GM12878 (cell line): ENCODE measurements around the gene TTLL12. TPM values are rescaled to one million over a fixed set of nuclear protein-coding genes. Genes with fewer than 3 reads are reported as not detected.

Source experiments
- ATAC-seq: fragments of 200-7000 bp; cut with Tn5 transposase; 3 replicates; pipeline ENCODE4 v1.9.1; 2020; ENCODE audit warnings: mild to moderate bottlenecking, moderate library complexity
- BruUV-seq: library from RNA; stranded (reverse); fragments of 400-500 nt; replicated peaks from 2 replicates; lab custom pipeline; 2021; lab: Mats Ljungman, UMichigan
- CTCF ChIA-PET: fragments of 300-600 bp; sonication (Branson Sonifier 250); formaldehyde crosslinking; extraction: SDS; loops from one replicate; lab custom pipeline; 2021; ENCODE audit warnings: inconsistent platforms; lab: Yijun Ruan, JAX
- POLR2A ChIA-PET: fragments of 350-600 bp; formaldehyde crosslinking; extraction: SDS; loops from one replicate; lab custom pipeline; 2021; ENCODE audit warnings: inconsistent platforms; lab: Charles Lee
- RAD21 ChIA-PET: fragments of 300-600 bp; sonication (Branson Sonifier 250); formaldehyde crosslinking; loops from one replicate; lab custom pipeline; 2023; ENCODE audit warnings: antibody characterized with exemption; ENCODE audit not compliant: unreplicated experiment; lab: Charles Lee
- SMC1A ChIA-PET: fragments of 300-600 bp; sonication (Branson Sonifier 250); formaldehyde crosslinking; loops from one replicate; lab custom pipeline; 2023; ENCODE audit not compliant: unreplicated experiment, uncharacterized antibody; lab: Charles Lee
- DNase-seq: peaks from one replicate; pipeline ENCODE4 v3.0.0-alpha.2; 2011; ENCODE audit warnings: low read depth, low spot score
- FAIRE-seq: peaks from 3 replicates; lab custom pipeline; 2011; peaks lifted over from hg19 to GRCh38; lab: Jason Lieb, UNC
- H2AFZ ChIP-seq: 2 replicates; pipeline ENCODE4 v1.6.0; 2011; ENCODE audit warnings: low read depth, low read length, control low read depth; ENCODE audit not compliant: control insufficient read depth
- H3K27ac ChIP-seq: 2 replicates; pipeline ENCODE4 v1.5.1; 2011; ENCODE audit warnings: control low read depth; ENCODE audit not compliant: control insufficient read depth, insufficient read depth
- H3K27me3 ChIP-seq, 2 experiments: replicated peaks in 1 of 2; 2 replicates each; pipeline versions ENCODE4 v1.6.0 to v1.6.1; 2011; ENCODE audit warnings: low read length in 1 of 2; ENCODE audit not compliant: control insufficient read depth in 2 of 2, insufficient read depth in 2 of 2
- H3K36me3 ChIP-seq, 2 experiments: 2 replicates each; pipeline ENCODE4 v1.5.1; 2011; ENCODE audit warnings: low read length in 1 of 2; ENCODE audit not compliant: control insufficient read depth in 2 of 2, insufficient read depth in 2 of 2
- H3K4me1 ChIP-seq: 2 replicates; pipeline ENCODE4 v1.6.1; 2011; ENCODE audit warnings: mild to moderate bottlenecking, low read length, moderate library complexity, mixed read lengths; ENCODE audit not compliant: control insufficient read depth, insufficient read depth
- H3K4me2 ChIP-seq: 2 replicates; pipeline ENCODE4 v1.6.0; 2011; ENCODE audit warnings: control low read depth; ENCODE audit not compliant: control insufficient read depth, insufficient read depth
- H3K4me3 ChIP-seq: fragments of 200-600 bp; sonication (generic); 2 replicates; pipeline ENCODE4 v1.5.1; 2016
- H3K79me2 ChIP-seq: 2 replicates; pipeline ENCODE4 v1.6.0; 2011; ENCODE audit warnings: low read length; ENCODE audit not compliant: control insufficient read depth, insufficient read depth
- H3K9ac ChIP-seq: 2 replicates; pipeline ENCODE4 v1.8.0; 2011; ENCODE audit warnings: low read length, control low read depth, mixed read lengths; ENCODE audit not compliant: control insufficient read depth, insufficient read depth
- H3K9me3 ChIP-seq: replicated peaks from 3 replicates; pipeline ENCODE4 v1.5.1; 2011; ENCODE audit warnings: mild to moderate bottlenecking, low read length; ENCODE audit not compliant: control insufficient read depth, insufficient read depth
- H4K20me1 ChIP-seq: 2 replicates; pipeline ENCODE4 v1.6.0; 2011; ENCODE audit not compliant: control insufficient read depth, insufficient read depth
- BMI1 ChIP-seq: fragments of 450-650 bp; IDR thresholded peaks from 2 replicates; pipeline ENCODE4 v1.6.1; 2016; ENCODE audit warnings: mild to moderate bottlenecking, moderate library complexity, borderline replicate concordance
- FOXM1 ChIP-seq: IDR thresholded peaks from 2 replicates; pipeline ENCODE4 v1.6.1; 2012; ENCODE audit warnings: low read depth, mild to moderate bottlenecking, inconsistent platforms, low read length, moderate library complexity
- JUNB ChIP-seq: IDR thresholded peaks from 2 replicates; pipeline ENCODE4 v1.6.1; 2016; ENCODE audit warnings: antibody characterized with exemption, mild to moderate bottlenecking
- KLF5 ChIP-seq: fragments of 450-650 bp; IDR thresholded peaks from 2 replicates; pipeline ENCODE4 v1.6.1; 2014; ENCODE audit warnings: mild to moderate bottlenecking; ENCODE audit not compliant: partially characterized antibody
- LARP7 ChIP-seq: fragments of 450-650 bp; IDR thresholded peaks from 2 replicates; pipeline ENCODE4 v1.6.1; 2017; ENCODE audit warnings: mild to moderate bottlenecking
- NRF1 ChIP-seq: conservative IDR thresholded peaks from 2 replicates; pipeline ENCODE4 v1.6.1; 2011; ENCODE audit warnings: mild to moderate bottlenecking, low read depth, low read length, improper control_type of control experiment
- PML ChIP-seq: IDR thresholded peaks from 2 replicates; pipeline ENCODE4 v1.6.1; 2012; ENCODE audit warnings: low read length, inconsistent platforms
- RB1 ChIP-seq: fragments of 450-650 bp; formaldehyde crosslinking; IDR thresholded peaks from 2 replicates; pipeline ENCODE4 v1.6.1; 2017; ENCODE audit warnings: mild to moderate bottlenecking, borderline replicate concordance
- SP1 ChIP-seq: IDR thresholded peaks from one replicate; pipeline ENCODE4 v1.6.1; 2011; ENCODE audit warnings: low read depth, low read length
- WGBS: methylation state at CpG from one replicate; pipeline ENCODE4 v1.1.6; 2016; ENCODE audit warnings: low lambda C conversion rate; ENCODE audit not compliant: insufficient replicate concordance, insufficient coverage; ENCODE audit errors: missing lambda C conversion rate; 5-methylcytosine and 5-hydroxymethylcytosine counted together
- in situ Hi-C: fragments of 300-500 bp; cut with MboI; formaldehyde crosslinking; loops from 9 replicates; pipeline ENCODE4 v1.14.3; 2018; ENCODE audit warnings: mixed read lengths
- intact Hi-C: fragments of 100-400 bp; cut with micrococcal nuclease; formaldehyde crosslinking; loops from one replicate; pipeline ENCODE4 v1.14.2; 2022; ENCODE audit not compliant: unreplicated experiment
- polyA plus RNA-seq, 11 experiments: library from polyadenylated mRNA; depleted of rRNA in 4 of 11; unstranded in 6 of 11; stranded (reverse) in 5 of 11; fragments of >200 nt; fragmentation: Nextera tagmentation in 4 of 11; fragmentation: Illumina TruSeq in 1 of 11; extraction: Ambion mirVana in 4 of 11; extraction: Trizol in 1 of 11; gene quantifications; 1 replicate in 1 of 11; 2 replicates in 10 of 11; pipeline versions ENCODE4 v1.2.1 to v1.2.3, GENCODE V29; 2011 to 2016; ENCODE audit warnings: inconsistent platforms in 2 of 11, missing spikeins in 2 of 11, low read depth in 1 of 11
- total RNA-seq, 4 experiments: library from RNA; depleted of rRNA in 3 of 4; stranded (reverse); fragments of >200 nt in 3 of 4; fragmentation: Illumina TruSeq in 1 of 4; extraction: Trizol in 1 of 4; gene quantifications; 2 replicates each; pipeline versions ENCODE4 v1.2.1 to v1.2.3, GENCODE V29; 2013 to 2021
- TF ChIP-seq, protein P1 (sequence below): IDR thresholded peaks from 2 replicates; pipeline ENCODE4 v1.6.1; 2011; ENCODE audit warnings: borderline replicate concordance, low read depth, mild to moderate bottlenecking, moderate library complexity, mixed read lengths, low read length; ENCODE audit not compliant: insufficient read depth; ENCODE audit errors: extremely low read length
- TF ChIP-seq, protein P2 (sequence below): fragments of 450-650 bp; IDR thresholded peaks from 2 replicates; pipeline ENCODE4 v1.6.1; 2017; ENCODE audit warnings: antibody characterized with exemption, mild to moderate bottlenecking, moderate library complexity
- TF ChIP-seq, protein P3 (sequence below): IDR thresholded peaks from 2 replicates; pipeline ENCODE4 v1.6.1; 2012; ENCODE audit warnings: low read depth, low read length, improper control_type of control experiment

TTLL12 gene
- total and polyA plus RNA-seq, 10 of the 15 experiments (the other 5 are each of a cell fraction or from before 2014, with no cell fraction given): 1.00 to 89.8 (median 38.5) TPM

DNA sequence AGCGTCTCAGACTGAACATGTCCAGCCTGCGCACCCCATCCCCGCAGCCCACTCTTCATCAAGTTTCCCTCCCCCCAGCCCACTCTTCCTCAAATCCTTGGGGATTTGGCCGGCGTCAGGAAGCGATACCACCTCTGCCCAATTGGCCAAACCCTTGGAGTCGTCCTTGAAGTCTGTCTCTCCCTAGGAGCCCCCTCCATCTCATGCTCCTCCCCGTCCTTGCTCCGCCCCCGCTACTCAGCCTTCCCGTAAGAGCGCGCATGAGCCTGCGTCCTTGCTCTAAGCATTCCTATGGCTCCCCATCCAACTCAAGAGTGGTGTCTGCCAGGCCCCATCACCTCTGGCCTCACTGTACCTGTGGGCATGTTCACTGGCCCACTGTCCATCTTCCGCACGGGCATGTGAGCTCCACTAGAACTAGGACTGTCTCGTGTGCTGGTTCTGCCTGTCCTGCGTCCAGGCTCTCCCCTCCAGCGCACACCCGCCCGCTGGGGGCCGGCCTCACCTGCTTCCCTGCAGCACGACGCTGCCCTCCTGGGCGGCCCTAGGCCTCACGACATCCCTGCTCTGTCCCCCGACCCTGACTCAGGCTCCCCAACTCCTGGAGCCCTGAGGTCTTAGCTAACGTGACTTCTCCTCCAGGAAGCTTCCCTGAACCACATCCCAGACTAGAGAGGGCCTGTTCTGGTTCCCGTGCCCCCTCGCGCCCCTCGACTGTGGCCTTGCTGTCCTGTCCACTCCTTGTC lies 30.5 kb upstream of the TTLL12 start:
- H2AFZ ChIP-seq: no peak overlapping the region
- SMC1A ChIA-PET: no interaction called here
- no peak overlapping the region for H3K9ac ChIP-seq
- no peak overlapping the region for H3K4me3 ChIP-seq
- no peaks in the 10 kb centered on the region for H3K79me2 ChIP-seq
- FAIRE-seq (no peak), ATAC-seq (no peak), DNase-seq (no peak)
- CTCF ChIA-PET: interaction anchor here (1.5 kb wide), 1 partner anchor 12 kb away, joined by 5 read pairs; no protein-coding TSS in a partner anchor
- H3K27ac ChIP-seq: no peak overlapping the region
- intact Hi-C loops: no loop called here
- WGBS: 52% methylated on average over 28 of the region's 32 CpGs
- no peaks in the 10 kb centered on the region for H3K36me3 ChIP-seq
- no peaks in the 10 kb centered on the region; the same call in 1 of the 2 replicates for H4K20me1 ChIP-seq
- in situ Hi-C loops: no loop called here
- RAD21 ChIA-PET: no interaction called here
- no peak overlapping the region for H3K4me2 ChIP-seq
- no peaks in the 10 kb centered on the region; a peak in 2 of 4 replicates for H3K27me3 ChIP-seq
- POLR2A ChIA-PET: no interaction called here
- BruUV-seq: no TSS peak
- H3K9me3 ChIP-seq: no peaks in the 10 kb centered on the region
- H3K4me1 ChIP-seq: no peaks in the 10 kb centered on the region
- TF ChIP-seq SP1: no peak
- TF ChIP-seq, protein P1, sequence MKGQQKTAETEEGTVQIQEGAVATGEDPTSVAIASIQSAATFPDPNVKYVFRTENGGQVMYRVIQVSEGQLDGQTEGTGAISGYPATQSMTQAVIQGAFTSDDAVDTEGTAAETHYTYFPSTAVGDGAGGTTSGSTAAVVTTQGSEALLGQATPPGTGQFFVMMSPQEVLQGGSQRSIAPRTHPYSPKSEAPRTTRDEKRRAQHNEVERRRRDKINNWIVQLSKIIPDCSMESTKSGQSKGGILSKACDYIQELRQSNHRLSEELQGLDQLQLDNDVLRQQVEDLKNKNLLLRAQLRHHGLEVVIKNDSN: no peak

DNA sequence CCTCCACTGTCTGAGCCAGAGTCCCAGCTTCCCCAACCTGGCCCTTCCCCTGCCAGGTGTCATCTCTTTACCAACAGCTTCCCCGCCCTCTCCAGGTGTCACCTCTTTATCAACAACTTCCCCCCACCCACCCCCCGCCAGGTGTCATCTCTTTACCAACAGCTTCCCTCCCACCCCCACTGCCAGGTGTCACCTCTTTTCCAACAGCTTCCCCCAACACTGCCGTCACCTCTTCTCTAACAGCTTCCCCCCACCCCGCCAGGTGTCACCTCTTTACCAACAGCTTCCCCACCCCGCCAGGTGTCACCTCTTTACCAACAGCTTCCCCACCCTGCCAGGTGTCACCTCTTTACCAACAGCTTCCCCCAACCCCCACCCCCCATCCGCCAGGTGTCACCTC lies 29.8 kb upstream of the TTLL12 start:
- ATAC-seq: no peak
- no peaks in the 10 kb centered on the region; the same call in 1 of the 2 replicates for H4K20me1 ChIP-seq
- ChIA-PET CTCF (interaction anchor here (1.5 kb wide), 1 partner anchor 13 kb away, joined by 5 read pairs; no protein-coding TSS in a partner anchor), POLR2A (no interaction called here), RAD21 (no interaction called here), SMC1A (no interaction called here)
- BruUV-seq: no TSS peak
- intact Hi-C loops (no loop called here), in situ Hi-C loops (no loop called here)
- no peaks in the 10 kb centered on the region; a peak in 2 of 4 replicates for H3K27me3 ChIP-seq
- FAIRE-seq: no peak
- H3K4me3 ChIP-seq: no peak overlapping the region
- H3K9ac ChIP-seq: no peak overlapping the region
- no peak overlapping the region for H2AFZ ChIP-seq
- no peaks in the 10 kb centered on the region for H3K9me3 ChIP-seq
- WGBS: 92% methylated on average over 1 of the region's 6 CpGs
- no peak overlapping the region for H3K4me2 ChIP-seq
- no peak for DNase-seq
- H3K27ac ChIP-seq: no peak overlapping the region
- no peaks in the 10 kb centered on the region for H3K4me1 ChIP-seq
- TF ChIP-seq, protein P2, sequence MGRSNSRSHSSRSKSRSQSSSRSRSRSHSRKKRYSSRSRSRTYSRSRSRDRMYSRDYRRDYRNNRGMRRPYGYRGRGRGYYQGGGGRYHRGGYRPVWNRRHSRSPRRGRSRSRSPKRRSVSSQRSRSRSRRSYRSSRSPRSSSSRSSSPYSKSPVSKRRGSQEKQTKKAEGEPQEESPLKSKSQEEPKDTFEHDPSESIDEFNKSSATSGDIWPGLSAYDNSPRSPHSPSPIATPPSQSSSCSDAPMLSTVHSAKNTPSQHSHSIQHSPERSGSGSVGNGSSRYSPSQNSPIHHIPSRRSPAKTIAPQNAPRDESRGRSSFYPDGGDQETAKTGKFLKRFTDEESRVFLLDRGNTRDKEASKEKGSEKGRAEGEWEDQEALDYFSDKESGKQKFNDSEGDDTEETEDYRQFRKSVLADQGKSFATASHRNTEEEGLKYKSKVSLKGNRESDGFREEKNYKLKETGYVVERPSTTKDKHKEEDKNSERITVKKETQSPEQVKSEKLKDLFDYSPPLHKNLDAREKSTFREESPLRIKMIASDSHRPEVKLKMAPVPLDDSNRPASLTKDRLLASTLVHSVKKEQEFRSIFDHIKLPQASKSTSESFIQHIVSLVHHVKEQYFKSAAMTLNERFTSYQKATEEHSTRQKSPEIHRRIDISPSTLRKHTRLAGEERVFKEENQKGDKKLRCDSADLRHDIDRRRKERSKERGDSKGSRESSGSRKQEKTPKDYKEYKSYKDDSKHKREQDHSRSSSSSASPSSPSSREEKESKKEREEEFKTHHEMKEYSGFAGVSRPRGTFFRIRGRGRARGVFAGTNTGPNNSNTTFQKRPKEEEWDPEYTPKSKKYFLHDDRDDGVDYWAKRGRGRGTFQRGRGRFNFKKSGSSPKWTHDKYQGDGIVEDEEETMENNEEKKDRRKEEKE: no peak
- TF ChIP-seq RB1 (no peak), KLF5 (no peak), FOXM1 (no peak), LARP7 (no peak), NRF1 (no peak), PML (no peak), BMI1 (no peak), JUNB (no peak)
- TF ChIP-seq, protein P3, sequence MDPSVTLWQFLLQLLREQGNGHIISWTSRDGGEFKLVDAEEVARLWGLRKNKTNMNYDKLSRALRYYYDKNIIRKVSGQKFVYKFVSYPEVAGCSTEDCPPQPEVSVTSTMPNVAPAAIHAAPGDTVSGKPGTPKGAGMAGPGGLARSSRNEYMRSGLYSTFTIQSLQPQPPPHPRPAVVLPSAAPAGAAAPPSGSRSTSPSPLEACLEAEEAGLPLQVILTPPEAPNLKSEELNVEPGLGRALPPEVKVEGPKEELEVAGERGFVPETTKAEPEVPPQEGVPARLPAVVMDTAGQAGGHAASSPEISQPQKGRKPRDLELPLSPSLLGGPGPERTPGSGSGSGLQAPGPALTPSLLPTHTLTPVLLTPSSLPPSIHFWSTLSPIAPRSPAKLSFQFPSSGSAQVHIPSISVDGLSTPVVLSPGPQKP: no peak
- H3K79me2 ChIP-seq: no peaks in the 10 kb centered on the region
- H3K36me3 ChIP-seq: no peaks in the 10 kb centered on the region
